SH-SY5Y (cell line): ENCODE results near the gene AGAP2.

Experiments
- GATA2 ChIP-seq: IDR thresholded peaks from 2 replicates; pipeline ENCODE4 v1.6.1; 2011; ENCODE audit warnings: mild to moderate bottlenecking, low read depth, low read length
- GATA3 ChIP-seq: IDR thresholded peaks from 2 replicates; pipeline ENCODE4 v1.6.1; 2011; ENCODE audit warnings: low read depth, mild to moderate bottlenecking, low read length, moderate library complexity

- TF ChIP-seq GATA2, result no peak
- no peak for TF ChIP-seq GATA3
These were observed 14.3 kb downstream of the AGAP2 start for GRCh38 chr12:57724003-57724935.
